GM19351 (cell line): ENCODE data around the gene COPG2.
"Not testable (repeated sequence)": the region's sequence is repeated elsewhere in the genome, so short reads cannot be mapped to it uniquely, and the experiment has no call there.

Source experiments
- ATAC-seq: cut with Tn5 transposase; IDR thresholded peaks from one replicate; pipeline ENCODE4 v1.9.1; 2021; ENCODE audit warnings: mild to moderate bottlenecking, moderate library complexity; ENCODE audit not compliant: unreplicated experiment

Gene COPG2

GRCh38 chr7:130668258-130669084, at the start of gene COPG2:
TSS of gene COPG2 (minus strand) at chr7:130668748. CDS start at chr7:130668668, 80 bp downstream.
- peak; percentile 94 for ATAC-seq

GRCh38 chr7:130712416-130712815, 43.9 kb upstream of the COPG2 start:
- no peak for ATAC-seq

GRCh38 chr7:130708766-130709165, 40.2 kb upstream of the COPG2 start:
- no peak for ATAC-seq

GRCh38 chr7:130708001-130708400, 39.5 kb upstream of the COPG2 start:
- ATAC-seq = no peak

- ATAC-seq = no peak
Measured at GRCh38 chr7:130703851-130704250, 35.3 kb upstream of the COPG2 start.

GRCh38 chr7:130701650-130702049, 33.1 kb upstream of the COPG2 start:
- no peak for ATAC-seq

GRCh38 chr7:130700760-130701159, 32.2 kb upstream of the COPG2 start:
- ATAC-seq = no peak

GRCh38 chr7:130699686-130700085, 31.1 kb upstream of the COPG2 start:
- ATAC-seq = no peak

- no peak for ATAC-seq
Measured at GRCh38 chr7:130697820-130698219, 29.3 kb upstream of the COPG2 start.

- ATAC-seq = no peak
Measured at GRCh38 chr7:130695840-130696239, 27.3 kb upstream of the COPG2 start.

- ATAC-seq = not testable (repeated sequence)
Measured at GRCh38 chr7:130692396-130692795, 23.8 kb upstream of the COPG2 start.

- no peak for ATAC-seq
Measured at GRCh38 chr7:130689683-130690082, 21.1 kb upstream of the COPG2 start.

GRCh38 chr7:130683026-130683425, 14.5 kb upstream of the COPG2 start:
- ATAC-seq = no peak

- ATAC-seq = no peak
Measured at GRCh38 chr7:130674456-130674855, 5.9 kb upstream of the COPG2 start.

GRCh38 chr7:130673066-130673465, 4.5 kb upstream of the COPG2 start:
- no peak for ATAC-seq

GRCh38 chr7:130672146-130672545, 3.6 kb upstream of the COPG2 start:
- ATAC-seq = no peak

GRCh38 chr7:130669085-130669700, 645 bp upstream of the COPG2 start:
- ATAC-seq = peak; percentile 3

GRCh38 chr7:130667593-130668257, 823 bp downstream of the COPG2 start:
- ATAC-seq = no peak

- no peak for ATAC-seq
Measured at GRCh38 chr7:130662426-130662825, 6.1 kb downstream of the COPG2 start.

GRCh38 chr7:130655286-130655685, 13.3 kb downstream of the COPG2 start:
- no peak for ATAC-seq

- ATAC-seq = no peak
Measured at GRCh38 chr7:130654850-130655249, 13.7 kb downstream of the COPG2 start.

GRCh38 chr7:130650611-130651120, 17.9 kb downstream of the COPG2 start:
- no peak for ATAC-seq
